Suppressor macrophage (primary cell): ENCODE measurements around the gene IGSF23.
"Not testable (repeated sequence)": the region's sequence is repeated elsewhere in the genome, so short reads cannot be mapped to it uniquely, and the experiment has no call there.

Experiments used
- DNase-seq, 4 experiments: peaks; one replicate each; pipeline ENCODE4 v3.0.0-alpha.2; 2020 to 2022

The IGSF23 gene

GRCh38 chr19:44668985-44669764, 55.8 kb downstream of the IGSF23 start:
- DNase-seq, result no peak

- not testable (repeated sequence) for DNase-seq
Observed at GRCh38 chr19:44670027-44670426, 56.7 kb downstream of the IGSF23 start.

GRCh38 chr19:44671400-44671799, 58.0 kb downstream of the IGSF23 start, which contains the start of gene CEACAM19:
Gene CEACAM19 (plus strand): TSS chr19:44671482. CDS start chr19:44671932, 450 bp downstream.
- no peak for DNase-seq

- DNase-seq, result no peak
Observed at GRCh38 chr19:44672226-44672625, 58.9 kb downstream of the IGSF23 start.

GRCh38 chr19:44673510-44673909, 60.1 kb downstream of the IGSF23 start:
- DNase-seq, result no peak

GRCh38 chr19:44675521-44675920, 62.2 kb downstream of the IGSF23 start:
- no peak for DNase-seq

- DNase-seq, result peak in 3 of 4 experiments; percentile 30 to 52 (median 50)
Observed at GRCh38 chr19:44677019-44677811, 63.9 kb downstream of the IGSF23 start.

- no peak for DNase-seq
Observed at GRCh38 chr19:44680536-44680935, 67.2 kb downstream of the IGSF23 start.

GRCh38 chr19:44681992-44682790, 68.8 kb downstream of the IGSF23 start:
- DNase-seq, result no peak

GRCh38 chr19:44682807-44683206, 69.4 kb downstream of the IGSF23 start:
- DNase-seq, result peak in 3 of 4 experiments; percentile 19 to 41 (median 23)

GRCh38 chr19:44683434-44684210, 70.3 kb downstream of the IGSF23 start:
- peak in 1 of 4 experiments; percentile 17 for DNase-seq

GRCh38 chr19:44684396-44684795, 71.0 kb downstream of the IGSF23 start:
- DNase-seq, result not testable (repeated sequence)

- DNase-seq, result peak; percentile 69 to 87 (median 78)
Observed at GRCh38 chr19:44684892-44685863, 71.8 kb downstream of the IGSF23 start.

GRCh38 chr19:44685877-44686276, 72.5 kb downstream of the IGSF23 start:
- peak; percentile 69 to 89 (median 82) for DNase-seq
